ENCODE data around the gene NOTCH2. TPM values are rescaled to one million over a fixed set of nuclear protein-coding genes. Genes with fewer than 3 reads are reported as not detected.

The NOTCH2 gene
- total and polyA plus RNA-seq, 2 donors (not counting 1 experiment from before 2014, with no cell fraction given): 32.1 to 184 TPM

DNA sequence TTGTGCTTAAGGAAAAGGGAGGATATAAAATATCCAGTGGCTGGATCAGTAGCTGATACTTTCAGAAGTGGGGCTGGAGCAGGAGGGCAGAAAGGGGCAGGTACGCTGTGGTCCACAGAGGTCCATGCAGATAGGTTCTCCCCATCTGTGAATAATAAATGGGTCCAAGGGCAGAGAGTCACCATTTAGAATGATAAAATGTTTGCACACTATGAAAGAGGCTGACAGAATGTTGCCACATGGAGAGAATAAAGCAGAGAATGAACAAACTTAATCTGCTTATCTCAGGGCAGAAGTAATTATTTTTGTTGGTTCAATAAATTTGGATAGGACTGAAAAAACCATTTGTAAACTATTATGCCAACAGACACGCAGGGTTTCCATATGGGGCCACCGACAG is 156.5 kb downstream of the NOTCH2 start:
- ATAC-seq (ENCODE audit: low read depth) (no peak), DNase-seq (no peak)
- Mint-ChIP-seq H3K9me3 (ENCODE audit: insufficient read depth) (no peaks in the 10 kb centered on the region), H3K4me3 (no peak overlapping the region), H3K27ac (no peak overlapping the region), H3K27me3 (no peaks in the 10 kb centered on the region), H3K4me1 (no peaks in the 10 kb centered on the region)
- no peaks in the 10 kb centered on the region for H3K27me3 ChIP-seq (replicated peaks in 1 of 4; ENCODE audit: control extremely low read depth in 1 of 4, control insufficient read depth in 3 of 4, insufficient read depth in 4 of 4, low read length in 3 of 4)
- 94% methylated on average over 3 of the region's 3 CpGs for WGBS (ENCODE audit: insufficient coverage)
- H3K9ac ChIP-seq (ENCODE audit: low read length): no peak overlapping the region
- H4K20me1 ChIP-seq (ENCODE audit: control insufficient read depth, insufficient read depth, low read length, poor library complexity, severe bottlenecking): no peaks in the 10 kb centered on the region
- H3K27ac ChIP-seq (ENCODE audit: low read length in 2 of 2): no peak overlapping the region
- ChIA-PET CTCF (no interaction called here), POLR2A (no interaction called here)
- H2AFZ ChIP-seq (ENCODE audit: insufficient read depth, low read depth, low read length, poor library complexity, severe bottlenecking): no peak overlapping the region
- no peaks in the 10 kb centered on the region for H3K4me1 ChIP-seq (ENCODE audit: control insufficient read depth in 2 of 2, insufficient read depth in 2 of 2, low read length in 2 of 2)
- TF ChIP-seq EZH2 (IDR thresholded peaks at IDR 0.05; ENCODE audit: borderline replicate concordance, insufficient read depth, low read depth, low read length, poor library complexity, severe bottlenecking): no peak
- TF ChIP-seq, protein P1, sequence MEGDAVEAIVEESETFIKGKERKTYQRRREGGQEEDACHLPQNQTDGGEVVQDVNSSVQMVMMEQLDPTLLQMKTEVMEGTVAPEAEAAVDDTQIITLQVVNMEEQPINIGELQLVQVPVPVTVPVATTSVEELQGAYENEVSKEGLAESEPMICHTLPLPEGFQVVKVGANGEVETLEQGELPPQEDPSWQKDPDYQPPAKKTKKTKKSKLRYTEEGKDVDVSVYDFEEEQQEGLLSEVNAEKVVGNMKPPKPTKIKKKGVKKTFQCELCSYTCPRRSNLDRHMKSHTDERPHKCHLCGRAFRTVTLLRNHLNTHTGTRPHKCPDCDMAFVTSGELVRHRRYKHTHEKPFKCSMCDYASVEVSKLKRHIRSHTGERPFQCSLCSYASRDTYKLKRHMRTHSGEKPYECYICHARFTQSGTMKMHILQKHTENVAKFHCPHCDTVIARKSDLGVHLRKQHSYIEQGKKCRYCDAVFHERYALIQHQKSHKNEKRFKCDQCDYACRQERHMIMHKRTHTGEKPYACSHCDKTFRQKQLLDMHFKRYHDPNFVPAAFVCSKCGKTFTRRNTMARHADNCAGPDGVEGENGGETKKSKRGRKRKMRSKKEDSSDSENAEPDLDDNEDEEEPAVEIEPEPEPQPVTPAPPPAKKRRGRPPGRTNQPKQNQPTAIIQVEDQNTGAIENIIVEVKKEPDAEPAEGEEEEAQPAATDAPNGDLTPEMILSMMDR (IDR thresholded peaks at IDR 0.05): no peak
- no peaks in the 10 kb centered on the region for H3K9me3 ChIP-seq (ENCODE audit: control extremely low read depth in 1 of 3, control insufficient read depth in 2 of 3, insufficient read depth in 1 of 3, low read length in 2 of 3)
- H3K4me2 ChIP-seq (replicated peaks; ENCODE audit: low read depth, low read length, poor library complexity, severe bottlenecking): no peak overlapping the region
- H3K4me3 ChIP-seq (ENCODE audit: control extremely low read depth in 1 of 5, extremely low read depth in 1 of 5, insufficient read depth in 1 of 5, low read depth in 2 of 5, low read length in 4 of 5): no peak overlapping the region
- H3K79me2 ChIP-seq (ENCODE audit: control insufficient read depth, insufficient read depth, low read length): no peaks in the 10 kb centered on the region
- peaks cover 0 to 54% of the 10 kb centered on the region in 2 experiments for H3K36me3 ChIP-seq (replicated peaks in 1 of 2; ENCODE audit: control extremely low read depth in 1 of 2, control insufficient read depth in 1 of 2, extremely low read depth in 1 of 2, insufficient read depth in 2 of 2, low read length in 1 of 2)
- intact Hi-C loops (cut with micrococcal nuclease): no loop called here

DNA sequence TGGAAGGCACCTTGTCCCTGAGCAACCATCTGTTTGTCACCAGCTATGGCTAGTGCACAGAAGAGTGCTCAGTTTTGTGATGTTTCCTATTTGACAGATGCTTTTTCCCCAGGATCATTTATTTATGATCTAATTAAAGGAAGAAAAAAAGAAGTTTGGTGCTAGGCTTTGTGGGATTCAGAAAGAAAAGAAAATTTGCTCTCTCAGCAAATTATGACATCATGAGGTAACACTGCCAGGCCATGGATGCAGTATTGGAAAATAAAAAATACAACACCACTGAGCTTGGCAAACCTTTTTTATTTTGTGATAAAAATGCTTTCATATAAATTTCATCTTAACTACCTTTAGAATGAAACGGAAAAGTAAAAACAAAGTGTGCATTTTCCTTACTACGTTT is 157.7 kb downstream of the NOTCH2 start:
- no peaks in the 10 kb centered on the region for H3K79me2 ChIP-seq (ENCODE audit: control insufficient read depth, insufficient read depth, low read length)
- DNase-seq: no peak
- no peaks in the 10 kb centered on the region for H4K20me1 ChIP-seq (ENCODE audit: control insufficient read depth, insufficient read depth, low read length, poor library complexity, severe bottlenecking)
- ChIA-PET POLR2A (no interaction called here), CTCF (no interaction called here)
- Mint-ChIP-seq H3K4me3 (no peak overlapping the region), H3K27me3 (no peaks in the 10 kb centered on the region), H3K4me1 (no peaks in the 10 kb centered on the region), H3K27ac (no peak overlapping the region), H3K9me3 (ENCODE audit: insufficient read depth) (no peaks in the 10 kb centered on the region)
- H2AFZ ChIP-seq (ENCODE audit: insufficient read depth, low read depth, low read length, poor library complexity, severe bottlenecking): no peak overlapping the region
- WGBS (ENCODE audit: insufficient coverage): no CpG with 5 or more reads among the region's 2 CpGs
- H3K4me2 ChIP-seq (replicated peaks; ENCODE audit: low read depth, low read length, poor library complexity, severe bottlenecking): no peak overlapping the region
- no peak overlapping the region for H3K9ac ChIP-seq (ENCODE audit: low read length)
- H3K36me3 ChIP-seq (replicated peaks in 1 of 2; ENCODE audit: control extremely low read depth in 1 of 2, control insufficient read depth in 1 of 2, extremely low read depth in 1 of 2, insufficient read depth in 2 of 2, low read length in 1 of 2): peaks cover 0 to 42% of the 10 kb centered on the region in 2 experiments
- H3K4me1 ChIP-seq (ENCODE audit: control insufficient read depth in 2 of 2, insufficient read depth in 2 of 2, low read length in 2 of 2): no peaks in the 10 kb centered on the region
- ATAC-seq (ENCODE audit: low read depth): no peak
- intact Hi-C loops (cut with micrococcal nuclease): no loop called here
- H3K27ac ChIP-seq (ENCODE audit: low read length in 2 of 2): no peak overlapping the region
- no peaks in the 10 kb centered on the region for H3K27me3 ChIP-seq (replicated peaks in 1 of 4; ENCODE audit: control extremely low read depth in 1 of 4, control insufficient read depth in 3 of 4, insufficient read depth in 4 of 4, low read length in 3 of 4)
- no peak for TF ChIP-seq EZH2 (IDR thresholded peaks at IDR 0.05; ENCODE audit: borderline replicate concordance, insufficient read depth, low read depth, low read length, poor library complexity, severe bottlenecking)
- TF ChIP-seq, protein P1 (IDR thresholded peaks at IDR 0.05): no peak
- H3K4me3 ChIP-seq (ENCODE audit: control extremely low read depth in 1 of 5, extremely low read depth in 1 of 5, insufficient read depth in 1 of 5, low read depth in 2 of 5, low read length in 4 of 5): no peak overlapping the region
- H3K9me3 ChIP-seq (ENCODE audit: control extremely low read depth in 1 of 3, control insufficient read depth in 2 of 3, insufficient read depth in 1 of 3, low read length in 2 of 3): no peaks in the 10 kb centered on the region
